Neural progenitor cell (in vitro differentiated cells): ENCODE data around the gene EEF1AKMT4.

Experiments used
- EZH2phosphoT487 ChIP-seq: fragments of 200-600 bp; sonication (generic); IDR thresholded peaks from 2 replicates; pipeline ENCODE4 v1.6.1; 2017; ENCODE audit warnings: antibody characterized with exemption
- TF ChIP-seq, protein P1 (sequence below): fragments of 200-600 bp; sonication (generic); IDR thresholded peaks from 2 replicates; pipeline ENCODE4 v1.5.1; 2017; ENCODE audit warnings: antibody characterized with exemption, mild to moderate bottlenecking

DNA sequence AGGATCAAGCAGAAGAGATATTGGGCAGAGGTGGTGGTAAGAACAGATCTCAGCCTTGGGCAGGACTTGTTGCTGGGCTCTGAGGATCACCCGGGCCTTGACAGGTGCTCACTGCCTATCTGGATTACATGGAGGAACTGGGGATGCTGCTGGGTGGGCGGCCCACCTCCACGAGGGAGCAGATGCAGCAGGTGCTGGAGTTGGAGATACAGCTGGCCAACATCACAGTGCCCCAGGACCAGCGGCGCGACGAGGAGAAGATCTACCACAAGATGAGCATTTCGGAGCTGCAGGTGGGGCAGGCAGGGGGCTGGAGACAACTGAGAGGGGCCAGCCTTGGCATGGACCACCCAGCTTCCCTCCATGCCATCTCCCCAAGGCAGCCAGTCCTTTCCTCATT is 34.2 kb downstream of the EEF1AKMT4 start:
- TF ChIP-seq, protein P1, sequence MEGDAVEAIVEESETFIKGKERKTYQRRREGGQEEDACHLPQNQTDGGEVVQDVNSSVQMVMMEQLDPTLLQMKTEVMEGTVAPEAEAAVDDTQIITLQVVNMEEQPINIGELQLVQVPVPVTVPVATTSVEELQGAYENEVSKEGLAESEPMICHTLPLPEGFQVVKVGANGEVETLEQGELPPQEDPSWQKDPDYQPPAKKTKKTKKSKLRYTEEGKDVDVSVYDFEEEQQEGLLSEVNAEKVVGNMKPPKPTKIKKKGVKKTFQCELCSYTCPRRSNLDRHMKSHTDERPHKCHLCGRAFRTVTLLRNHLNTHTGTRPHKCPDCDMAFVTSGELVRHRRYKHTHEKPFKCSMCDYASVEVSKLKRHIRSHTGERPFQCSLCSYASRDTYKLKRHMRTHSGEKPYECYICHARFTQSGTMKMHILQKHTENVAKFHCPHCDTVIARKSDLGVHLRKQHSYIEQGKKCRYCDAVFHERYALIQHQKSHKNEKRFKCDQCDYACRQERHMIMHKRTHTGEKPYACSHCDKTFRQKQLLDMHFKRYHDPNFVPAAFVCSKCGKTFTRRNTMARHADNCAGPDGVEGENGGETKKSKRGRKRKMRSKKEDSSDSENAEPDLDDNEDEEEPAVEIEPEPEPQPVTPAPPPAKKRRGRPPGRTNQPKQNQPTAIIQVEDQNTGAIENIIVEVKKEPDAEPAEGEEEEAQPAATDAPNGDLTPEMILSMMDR = no peak
- no peak for TF ChIP-seq EZH2phosphoT487
